Eye (tissue), 1 donor: ENCODE results near the gene SOX15.
"Not testable (repeated sequence)": the region's sequence is repeated elsewhere in the genome, so short reads cannot be mapped to it uniquely, and the experiment has no call there.

Source experiments
- DNase-seq: peaks from one replicate; pipeline ENCODE4 v3.0.0-alpha.2; 2015

The SOX15 gene

DNA sequence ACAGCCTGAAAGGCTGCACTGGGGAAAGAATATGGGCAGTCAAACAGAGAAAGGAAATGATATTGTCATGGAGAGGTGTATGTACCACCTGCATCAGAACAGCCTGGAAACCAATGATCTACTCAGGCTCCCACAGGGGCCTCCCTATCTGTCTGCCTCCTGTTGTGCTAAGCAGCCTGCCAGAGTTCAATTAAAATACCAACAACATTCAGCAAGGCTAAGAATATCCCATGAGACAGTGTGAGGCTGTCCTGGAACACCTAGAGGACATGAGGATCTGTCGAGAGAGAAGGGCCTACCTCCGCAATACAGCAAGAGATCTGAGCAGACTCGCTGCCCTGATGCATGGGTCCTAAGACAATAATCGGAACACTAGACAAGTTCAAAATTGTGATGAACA, 16.4 kb upstream of the SOX15 start:
- DNase-seq: no peak

- DNase-seq: not testable (repeated sequence)
These were observed 7.7 kb upstream of the SOX15 start for GRCh38 chr17:7597561-7597960.

- DNase-seq: no peak
These were observed 3.4 kb upstream of the SOX15 start for GRCh38 chr17:7593296-7593695.

GRCh38 chr17:7592422-7593021, 2.6 kb upstream of the SOX15 start:
- DNase-seq: no peak

DNA sequence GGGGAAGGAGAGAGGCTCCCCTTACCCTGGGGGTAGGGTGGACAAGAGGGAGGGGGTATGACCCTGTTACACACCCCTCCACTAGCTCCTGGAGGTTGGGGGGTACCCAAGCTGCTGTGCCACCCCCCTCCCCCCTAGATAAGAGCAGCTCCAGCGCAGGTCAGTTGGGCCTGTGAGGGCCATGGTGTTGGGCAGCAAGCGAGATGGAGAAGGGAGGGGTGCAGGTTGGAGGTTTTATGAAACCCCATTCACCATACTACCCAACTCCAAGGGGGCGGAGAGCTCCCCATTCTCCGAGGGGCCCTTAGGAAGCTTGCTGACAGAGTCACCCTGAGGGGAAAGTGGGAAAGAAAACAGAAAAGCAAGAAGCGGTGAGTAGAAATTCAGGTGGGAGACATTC, 1.7 kb upstream of the SOX15 start:
- DNase-seq: no peak

DNA sequence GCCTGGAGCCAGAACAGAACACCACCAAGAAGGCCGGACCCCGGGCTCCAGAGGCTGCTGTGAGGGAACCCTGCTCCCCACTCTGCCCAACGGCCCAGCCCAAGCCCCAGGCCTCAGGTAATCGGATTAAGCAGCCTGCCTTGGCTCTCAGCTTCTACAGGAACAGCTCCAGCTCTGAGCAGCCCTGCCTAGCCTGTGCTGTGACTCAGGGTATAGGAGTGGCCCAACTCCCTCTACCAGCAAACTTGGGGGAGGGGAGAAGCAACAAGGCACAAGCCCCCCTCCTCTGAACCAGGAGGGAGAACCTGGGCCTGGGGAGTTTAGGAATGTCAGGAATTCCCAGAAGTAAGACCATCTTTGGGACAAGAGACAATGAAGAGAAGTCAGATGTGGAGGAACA, 849 bp upstream of the SOX15 start:
- peak; percentile 41 for DNase-seq

- peak; percentile 95 for DNase-seq
These were observed 558 bp downstream of the SOX15 start for GRCh38 chr17:7589204-7589868.

GRCh38 chr17:7588553-7589203, 1.2 kb downstream of the SOX15 start:
- no peak for DNase-seq

- DNase-seq: no peak
These were observed 2.3 kb downstream of the SOX15 start for GRCh38 chr17:7587420-7588151.

DNA sequence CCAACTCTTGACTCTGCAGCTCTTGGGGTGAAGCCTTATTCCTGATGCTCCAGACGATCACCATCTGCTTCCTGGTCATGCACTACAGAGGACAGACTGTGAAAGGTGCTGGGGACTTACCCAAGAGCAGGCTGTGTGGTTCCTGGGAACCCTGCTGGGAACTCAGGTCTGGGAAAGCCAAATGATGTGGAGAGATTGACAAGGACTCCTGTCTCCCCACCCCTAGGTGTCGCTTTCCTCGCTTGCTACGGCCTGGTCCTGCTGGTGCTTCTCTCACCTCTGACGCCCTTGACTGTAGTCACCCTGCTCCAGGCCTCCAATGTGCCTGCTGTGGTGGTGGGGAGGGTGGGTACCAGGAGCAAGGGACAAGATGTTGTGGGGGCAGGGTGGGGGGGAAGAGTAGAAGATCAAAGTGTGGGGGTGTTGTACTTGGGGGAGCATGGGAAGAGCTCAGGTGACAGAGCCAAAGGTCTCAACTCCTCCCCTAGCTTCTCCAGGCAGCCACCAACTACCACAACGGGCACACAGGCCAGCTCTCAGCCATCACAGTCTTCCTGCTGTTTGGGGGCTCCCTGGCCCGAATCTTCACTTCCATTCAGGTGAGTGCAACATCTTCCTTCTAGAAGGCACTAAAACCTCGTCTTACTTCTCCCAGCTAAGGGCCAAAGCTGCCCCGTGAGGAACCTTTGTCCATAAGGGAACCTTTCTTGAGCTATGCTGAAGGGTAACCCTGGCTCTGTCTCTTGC, 3.0 kb downstream of the SOX15 start:
- DNase-seq: no peak

DNA sequence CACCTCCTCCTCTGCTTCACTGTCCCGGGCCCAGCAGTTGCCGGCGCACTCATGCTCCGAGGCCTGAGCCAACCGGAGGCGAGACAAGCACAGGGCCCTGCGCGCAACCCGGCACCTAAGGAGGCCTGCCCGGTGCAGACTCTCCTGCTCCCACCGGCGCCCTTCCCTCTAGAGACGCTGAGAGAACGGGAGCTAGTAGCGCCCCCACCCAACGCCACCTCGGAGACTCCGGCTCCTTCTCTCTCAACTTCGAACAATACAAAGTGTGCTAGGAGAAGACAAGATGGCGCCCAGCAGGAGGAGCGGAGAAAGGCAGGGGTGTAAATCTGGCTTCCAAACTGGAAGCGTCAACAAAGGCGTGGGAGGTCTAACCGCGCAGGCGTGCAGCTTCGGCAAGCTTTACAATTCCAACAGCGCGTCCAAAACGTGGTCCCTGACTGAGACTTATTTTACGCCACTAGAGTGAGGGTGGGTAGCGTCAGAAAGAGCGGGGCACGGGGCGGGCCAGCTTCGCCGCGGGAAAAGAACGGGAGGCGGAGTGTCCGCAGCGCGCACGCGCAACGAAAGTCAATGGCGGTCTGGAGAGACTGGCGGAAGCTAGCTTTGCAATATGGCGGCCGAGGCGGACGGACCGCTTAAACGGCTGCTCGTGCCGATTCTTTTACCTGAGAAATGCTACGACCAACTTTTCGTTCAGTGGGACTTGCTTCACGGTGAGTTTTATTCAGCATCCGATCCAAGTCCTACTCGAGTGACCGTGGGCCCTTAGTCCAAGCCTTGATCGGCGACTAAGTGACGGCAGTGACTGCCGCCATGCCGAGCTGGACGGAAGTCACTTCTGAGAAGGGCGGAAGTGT, 6.4 kb downstream of the SOX15 start, which contains the start of gene MPDU1:
TSS of gene MPDU1 (plus strand) at position 600 of the 857 bp plus-strand sequence. CDS start at position 611, 11 bp downstream.
- peak; percentile 99 for DNase-seq

- no peak for DNase-seq
These were observed 7.3 kb downstream of the SOX15 start for GRCh38 chr17:7582396-7583252.

GRCh38 chr17:7580604-7581575, 9.0 kb downstream of the SOX15 start:
- DNase-seq: no peak

GRCh38 chr17:7579834-7580603, 9.9 kb downstream of the SOX15 start:
- no peak for DNase-seq

GRCh38 chr17:7579001-7579833, 10.7 kb downstream of the SOX15 start, which contains the start of gene CD68:
Gene CD68 (plus strand): TSS chr17:7579638. CDS start chr17:7579678, 40 bp downstream.
- peak; percentile 50 for DNase-seq

DNA sequence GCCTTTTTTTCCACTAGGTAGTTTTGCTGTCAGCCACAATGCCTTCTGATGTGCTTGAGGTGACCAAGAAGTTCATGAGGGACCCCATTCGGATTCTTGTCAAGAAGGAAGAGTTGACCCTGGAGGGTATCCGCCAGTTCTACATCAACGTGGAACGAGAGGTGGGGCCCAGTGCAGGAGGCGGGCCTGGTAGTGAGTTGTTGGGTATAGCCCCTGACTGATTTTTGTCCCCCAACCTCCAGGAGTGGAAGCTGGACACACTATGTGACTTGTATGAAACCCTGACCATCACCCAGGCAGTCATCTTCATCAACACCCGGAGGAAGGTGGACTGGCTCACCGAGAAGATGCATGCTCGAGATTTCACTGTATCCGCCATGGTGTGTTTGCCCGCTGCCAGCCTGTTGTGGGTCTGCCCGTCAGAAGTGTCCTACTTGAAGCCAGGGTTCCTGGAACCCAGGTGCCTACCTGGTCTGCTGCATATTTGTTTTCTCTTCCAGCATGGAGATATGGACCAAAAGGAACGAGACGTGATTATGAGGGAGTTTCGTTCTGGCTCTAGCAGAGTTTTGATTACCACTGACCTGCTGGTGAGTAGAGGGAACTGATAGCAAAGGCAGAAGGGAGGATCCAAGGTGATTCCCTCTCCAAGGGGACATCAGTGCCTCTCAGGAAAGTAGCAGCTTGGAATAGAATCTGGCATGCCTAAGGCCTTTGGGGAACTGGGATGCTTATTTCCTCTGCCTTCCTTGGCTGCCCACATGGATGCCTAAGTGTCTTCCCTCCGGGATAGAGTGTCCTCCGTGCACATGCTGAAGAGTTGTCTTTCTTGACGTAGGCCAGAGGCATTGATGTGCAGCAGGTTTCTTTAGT, 12.3 kb downstream of the SOX15 start:
- DNase-seq: no peak
